HG02571 (cell line): ENCODE data around the gene CNOT8.
"Not testable (repeated sequence)": the region's sequence is repeated elsewhere in the genome, so short reads cannot be mapped to it uniquely, and the experiment has no call there.

Experiments used
- ATAC-seq: cut with Tn5 transposase; IDR thresholded peaks from one replicate; pipeline ENCODE4 v1.9.1; 2021; ENCODE audit warnings: mild to moderate bottlenecking, moderate library complexity; ENCODE audit not compliant: unreplicated experiment

The CNOT8 gene

DNA sequence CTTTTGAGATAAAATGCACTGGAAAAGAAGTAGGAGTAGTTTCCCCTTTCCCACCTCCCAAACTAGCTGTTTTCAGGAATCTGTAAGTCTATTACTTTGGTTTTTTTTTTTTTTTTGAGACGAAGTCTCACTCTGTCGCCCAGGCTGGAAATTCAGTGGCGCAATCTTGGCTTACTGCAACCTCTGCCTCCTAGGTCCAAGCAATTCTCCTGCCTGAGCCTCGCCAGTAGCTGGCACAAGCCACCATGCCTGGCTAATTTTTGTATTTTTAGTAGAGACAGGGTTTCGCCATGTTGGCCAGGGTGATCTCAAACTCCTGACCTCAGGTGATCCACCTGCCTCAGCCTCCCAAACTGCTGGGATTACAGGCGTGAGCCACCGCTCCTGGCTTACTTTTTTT, 47.2 kb downstream of the CNOT8 start:
- not testable (repeated sequence) for ATAC-seq

DNA sequence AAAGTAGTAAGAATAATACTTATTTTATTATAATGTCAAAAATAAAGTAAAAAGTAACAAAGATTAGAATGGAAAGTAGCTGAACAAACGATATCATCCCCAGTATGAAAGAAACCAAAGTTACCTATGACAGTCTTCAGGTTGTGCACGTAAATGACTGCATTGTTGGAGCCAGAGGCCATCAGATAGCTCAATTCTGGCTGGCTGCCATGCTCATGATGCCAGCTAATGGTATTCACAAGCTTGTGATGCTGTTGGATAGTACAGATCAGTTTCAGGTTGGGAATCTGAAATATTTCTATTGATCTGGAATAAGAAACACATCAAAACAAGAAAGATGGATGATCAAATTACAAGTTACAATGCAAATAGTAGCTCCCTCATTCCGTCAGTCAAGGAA, 58.4 kb downstream of the CNOT8 start:
- ATAC-seq: no peak

GRCh38 chr5:154917757-154918156, 59.3 kb downstream of the CNOT8 start:
- ATAC-seq: no peak

DNA sequence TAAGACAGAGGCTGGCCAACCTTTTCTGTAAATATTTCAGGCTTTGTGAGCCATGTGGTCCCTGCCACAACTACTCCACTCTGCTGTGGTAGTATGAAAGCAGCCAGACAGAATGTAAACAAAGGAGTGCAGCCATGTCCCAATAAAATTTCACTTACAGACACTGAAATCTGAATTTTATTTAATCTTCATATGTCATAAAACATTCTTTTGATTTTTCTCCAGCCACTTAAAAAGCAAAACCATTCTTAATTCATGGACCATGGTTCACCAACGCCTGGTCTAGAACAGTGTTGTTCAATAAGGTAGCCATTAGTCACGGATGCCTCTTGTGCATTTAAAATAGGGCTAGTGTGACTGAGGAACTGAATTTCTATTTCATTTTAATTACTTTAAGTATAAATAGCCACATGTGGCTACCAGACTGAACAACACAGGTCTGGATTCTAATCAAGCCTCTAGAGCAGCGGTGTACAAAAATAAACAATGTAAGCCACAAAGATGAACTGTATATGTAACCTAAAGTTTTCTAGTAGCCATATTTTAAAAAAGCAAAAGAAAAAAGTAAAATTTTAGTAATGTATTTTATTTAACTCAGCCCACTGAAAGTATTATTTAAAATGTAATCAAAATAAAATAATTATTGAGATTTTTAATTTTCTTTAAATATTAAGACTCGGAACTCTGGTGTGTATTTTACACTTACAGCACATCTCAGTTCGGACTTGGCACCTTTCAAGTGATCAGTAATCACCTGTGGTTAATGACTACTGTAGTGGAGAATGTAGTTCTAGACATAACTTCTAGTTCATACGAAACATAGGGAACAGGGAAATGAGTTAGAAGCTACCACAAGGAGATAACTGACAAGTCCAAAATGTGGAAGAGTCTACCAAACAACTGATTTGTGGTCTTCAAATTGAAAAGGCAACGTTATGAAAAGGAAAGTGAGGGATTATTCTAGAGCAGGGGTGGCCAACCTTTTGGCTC, 65.3 kb downstream of the CNOT8 start:
- no peak for ATAC-seq
